Fibroblast of skin of right quadriceps (primary cell): ENCODE measurements around the gene RNF208.

Experiments used
- DNase-seq: peaks from one replicate; pipeline ENCODE4 v3.0.0-alpha.2; 2013

RNF208 gene

GRCh38 chr9:137237759-137238726, 16.0 kb upstream of the RNF208 start:
- DNase-seq: no peak

- no peak for DNase-seq
These were observed 14.9 kb upstream of the RNF208 start for GRCh38 chr9:137236936-137237421.

GRCh38 chr9:137236238-137236935, 14.3 kb upstream of the RNF208 start:
- DNase-seq: peak; percentile 76

- no peak for DNase-seq
These were observed 13.6 kb upstream of the RNF208 start for GRCh38 chr9:137235424-137236237.

GRCh38 chr9:137234758-137235423, 12.9 kb upstream of the RNF208 start:
- DNase-seq: no peak

- DNase-seq: no peak
These were observed 12.1 kb upstream of the RNF208 start for GRCh38 chr9:137234055-137234697.

GRCh38 chr9:137233143-137233980, 11.3 kb upstream of the RNF208 start:
- DNase-seq: no peak

- DNase-seq: no peak
These were observed 10.5 kb upstream of the RNF208 start for GRCh38 chr9:137232510-137232909.

GRCh38 chr9:137232101-137232500, 10.1 kb upstream of the RNF208 start:
- DNase-seq: no peak

- no peak for DNase-seq
These were observed 9.5 kb upstream of the RNF208 start for GRCh38 chr9:137231372-137232039.

GRCh38 chr9:137230705-137231371, 8.8 kb upstream of the RNF208 start, which contains the start of gene SLC34A3:
TSS of gene SLC34A3 (plus strand) at chr9:137230901. CDS start at chr9:137231703, 802 bp downstream.
- DNase-seq: no peak

- DNase-seq: no peak
These were observed 8.1 kb upstream of the RNF208 start for GRCh38 chr9:137229903-137230704.

GRCh38 chr9:137228968-137229896, 7.2 kb upstream of the RNF208 start:
- no peak for DNase-seq

- DNase-seq: no peak
These were observed 6.5 kb upstream of the RNF208 start for GRCh38 chr9:137228506-137228967.

- DNase-seq: no peak
These were observed 5.9 kb upstream of the RNF208 start for GRCh38 chr9:137227853-137228505.

GRCh38 chr9:137227054-137227852, 5.2 kb upstream of the RNF208 start, which contains the start of gene RNF224:
TSS of gene RNF224 (plus strand) at chr9:137227502. CDS start at chr9:137228336, 834 bp downstream.
- peak; percentile 57 for DNase-seq
